HCT116 (cell line): ENCODE data around the gene KIF3C. TPM values are rescaled to one million over a fixed set of nuclear protein-coding genes. Genes with fewer than 3 reads are reported as not detected.

Experiments
- ATAC-seq: fragments of 200-7000 bp; cut with Tn5 transposase; 2 replicates; pipeline ENCODE4 v1.9.1; 2020; ENCODE audit warnings: mild to moderate bottlenecking, moderate library complexity
- BruUV-seq: library from RNA; stranded (reverse); fragments of 400-500 nt; replicated peaks from 2 replicates; lab custom pipeline; 2021; lab: Mats Ljungman, UMichigan
- CTCF ChIA-PET: fragments of 300-600 bp; sonication (Branson Sonifier 250); formaldehyde crosslinking; loops from one replicate; lab custom pipeline; 2021; ENCODE audit warnings: antibody characterized with exemption; lab: Charles Lee
- POLR2A ChIA-PET: fragments of 300-600, 350-600 bp; sonication (Branson Sonifier 250); formaldehyde crosslinking; loops from one replicate; lab custom pipeline; 2021; ENCODE audit warnings: antibody characterized with exemption; lab: Charles Lee
- RAD21 ChIA-PET, 2 experiments: fragments of 300-600 bp; sonication (Branson Sonifier 250); formaldehyde crosslinking; loops; one replicate each; lab custom pipeline; 2023; ENCODE audit warnings: low total read pairs in 2 of 2; ENCODE audit not compliant: uncharacterized antibody in 2 of 2, unreplicated experiment in 2 of 2, low non-redundant PET in 1 of 2; lab: Charles Lee
- DNase-seq: peaks from one replicate; pipeline ENCODE4 v3.0.0-alpha.2; 2010; ENCODE audit warnings: low read depth, low spot score
- H2AFZ ChIP-seq: fragments of 200-600 bp; shearing (Covaris generic), sonication (generic); 2 replicates; pipeline ENCODE4 v1.6.1; 2017; ENCODE audit warnings: low read depth, mixed run types, mixed read lengths, antibody characterized with exemption, low read length; ENCODE audit not compliant: poor library complexity, severe bottlenecking
- H3K27ac ChIP-seq: 2 replicates; pipeline ENCODE4 v1.5.1; 2012; ENCODE audit warnings: low read depth, low read length
- H3K27me3 ChIP-seq: fragments of 200-600 bp; sonication (generic); 2 replicates; pipeline ENCODE4 v1.6.1; 2016; ENCODE audit warnings: mixed run types, low read length, mixed read lengths; ENCODE audit not compliant: insufficient read depth
- H3K36me3 ChIP-seq, 2 experiments: fragments of 200-500 bp in 1 of 2; fragments of 200-600 bp in 1 of 2; sonication (Bioruptor generic) in 1 of 2; sonication (generic) in 1 of 2; 2 replicates each; pipeline versions ENCODE4 v1.5.1 to v1.6.1; 2014 to 2016; ENCODE audit warnings: low read length in 2 of 2, inconsistent platforms in 1 of 2, mixed read lengths in 1 of 2, mixed run types in 1 of 2; ENCODE audit not compliant: insufficient read depth in 2 of 2, control insufficient read depth in 1 of 2
- H3K4me1 ChIP-seq, 2 experiments: fragments of 200-600 bp in 1 of 2; sonication (generic) in 1 of 2; 2 replicates each; pipeline versions ENCODE4 v1.5.1 to v1.6.1; 2012 to 2017; ENCODE audit warnings: low read length in 2 of 2, inconsistent platforms in 1 of 2, mild to moderate bottlenecking in 1 of 2, mixed read lengths in 1 of 2, mixed run types in 1 of 2, moderate library complexity in 1 of 2; ENCODE audit not compliant: insufficient read depth in 2 of 2, control insufficient read depth in 1 of 2
- H3K4me2 ChIP-seq: fragments of 200-600 bp; sonication (generic); 2 replicates; pipeline ENCODE4 v1.6.1; 2017; ENCODE audit warnings: mixed run types, low read length, mixed read lengths
- H3K4me3 ChIP-seq, 2 experiments: fragments of 200-600 bp in 1 of 2; sonication (generic) in 1 of 2; replicated peaks in 1 of 2; 2 replicates each; pipeline ENCODE4 v1.5.1; 2011 to 2016; ENCODE audit warnings: low read length in 2 of 2, control low read depth in 1 of 2, low read depth in 1 of 2, mild to moderate bottlenecking in 1 of 2, mixed read lengths in 1 of 2, mixed run types in 1 of 2
- H3K79me2 ChIP-seq: fragments of 200-600 bp; sonication (generic); 2 replicates; pipeline ENCODE4 v1.6.1; 2017; ENCODE audit warnings: mild to moderate bottlenecking, mixed run types, low read length, moderate library complexity, mixed read lengths; ENCODE audit not compliant: insufficient read depth
- H3K9ac ChIP-seq: fragments of 200-600 bp; sonication (generic); 2 replicates; pipeline ENCODE4 v1.6.1; 2016; ENCODE audit warnings: low read length, mixed read lengths
- H3K9me2 ChIP-seq: fragments of 200-600 bp; sonication (generic), shearing (Covaris generic); 2 replicates; pipeline ENCODE4 v1.6.1; 2017; ENCODE audit warnings: mixed run types, mild to moderate bottlenecking, moderate library complexity; ENCODE audit not compliant: insufficient read depth
- H3K9me3 ChIP-seq, 2 experiments: fragments of 200-500 bp in 1 of 2; fragments of 200-600 bp in 1 of 2; sonication (Bioruptor generic) in 1 of 2; sonication (generic) in 1 of 2; 2 replicates each; pipeline ENCODE4 v1.6.1; 2014 to 2017; ENCODE audit warnings: low read length in 2 of 2, mixed read lengths in 2 of 2, inconsistent platforms in 1 of 2, low read depth in 1 of 2, mild to moderate bottlenecking in 1 of 2, mixed run types in 1 of 2, moderate library complexity in 1 of 2; ENCODE audit not compliant: control insufficient read depth in 1 of 2, insufficient read depth in 1 of 2
- H4K20me1 ChIP-seq: fragments of 200-600 bp; sonication (generic), shearing (Covaris generic); 2 replicates; pipeline ENCODE4 v1.6.1; 2017; ENCODE audit warnings: mixed run types, mild to moderate bottlenecking, moderate library complexity; ENCODE audit not compliant: insufficient read depth
- ATF3 ChIP-seq: IDR thresholded peaks from 2 replicates; pipeline ENCODE4 v1.6.1; 2012
- CBX3 ChIP-seq: IDR thresholded peaks from 2 replicates; pipeline ENCODE4 v1.6.1; 2012; ENCODE audit warnings: low read depth
- CEBPB ChIP-seq: IDR thresholded peaks from 2 replicates; pipeline ENCODE4 v1.6.1; 2012; ENCODE audit warnings: low read depth
- CTCF ChIP-seq, 3 experiments: fragments of 200-600 bp in 1 of 3; sonication (generic) in 1 of 3; IDR thresholded peaks in 2 of 3; conservative IDR thresholded peaks in 1 of 3; 2 replicates each; pipeline ENCODE4 v1.5.1; 2012 to 2017; ENCODE audit warnings: low read depth in 2 of 3, low read length in 2 of 3, antibody characterized with exemption in 1 of 3, borderline replicate concordance in 1 of 3, control low read depth in 1 of 3, mild to moderate bottlenecking in 1 of 3, mixed read lengths in 1 of 3, mixed run types in 1 of 3, moderate library complexity in 1 of 3; ENCODE audit not compliant: insufficient read depth in 1 of 3
- EGR1 ChIP-seq: IDR thresholded peaks from 2 replicates; pipeline ENCODE4 v1.6.1; 2012; ENCODE audit warnings: low read depth
- EZH2phosphoT487 ChIP-seq: fragments of 200-600 bp; IDR thresholded peaks from 2 replicates; pipeline ENCODE4 v1.6.1; 2018; ENCODE audit warnings: antibody characterized with exemption, borderline replicate concordance
- FOSL1 ChIP-seq: IDR thresholded peaks from 2 replicates; pipeline ENCODE4 v1.6.1; 2012; ENCODE audit warnings: low read depth
- POLR2A ChIP-seq: IDR thresholded peaks from 2 replicates; pipeline ENCODE4 v1.7.0; 2011; ENCODE audit warnings: borderline replicate concordance; ENCODE audit not compliant: insufficient read depth, insufficient read length; ENCODE audit errors: extremely low read depth
- POLR2AphosphoS5 ChIP-seq: IDR thresholded peaks from 2 replicates; pipeline ENCODE4 v1.6.1; 2011; ENCODE audit warnings: mild to moderate bottlenecking, low read depth, low read length, moderate library complexity
- RAD21 ChIP-seq: IDR thresholded peaks from 2 replicates; pipeline ENCODE4 v1.6.1; 2012; ENCODE audit warnings: low read depth, mild to moderate bottlenecking
- SIN3A ChIP-seq: IDR thresholded peaks from 2 replicates; pipeline ENCODE4 v1.6.1; 2012; ENCODE audit warnings: low read depth
- YY1 ChIP-seq: IDR thresholded peaks from 2 replicates; pipeline ENCODE4 v1.6.1; 2011; ENCODE audit warnings: low read length, low read depth, moderate library complexity, mild to moderate bottlenecking; ENCODE audit not compliant: insufficient replicate concordance; ENCODE audit errors: extremely low read depth
- ZBTB33 ChIP-seq: IDR thresholded peaks from 2 replicates; pipeline ENCODE4 v1.6.1; 2011; ENCODE audit warnings: mild to moderate bottlenecking, low read length, moderate library complexity; ENCODE audit not compliant: insufficient replicate concordance; ENCODE audit errors: extremely low read depth
- intact Hi-C: fragments of 100-400 bp; cut with micrococcal nuclease; formaldehyde crosslinking; loops from 2 replicates; pipeline ENCODE4 v1.10.0; 2022
- total RNA-seq: library from RNA; stranded (reverse); gene quantifications from one replicate; pipeline ENCODE4 v1.2.1, GENCODE V29; 2021; ENCODE audit not compliant: unreplicated experiment

KIF3C gene
- total RNA-seq, 1 experiment from 2014 or later = 5.4 TPM

- H3K27ac ChIP-seq = no peak overlapping the region
- H3K36me3 ChIP-seq = no peaks in the 10 kb centered on the region
Observed at GRCh38 chr2:25972049-25972823, 10.1 kb downstream of the KIF3C start.

More at GRCh38 chr2:25972049-25972823, 10.1 kb downstream of the KIF3C start:
- ChIA-PET RAD21 (no interaction called here), CTCF (no interaction called here), POLR2A (no interaction called here)
- no peak overlapping the region for H3K4me3 ChIP-seq
- DNase-seq (no peak), ATAC-seq (no peak)
- H3K4me2 ChIP-seq = no peak overlapping the region
- H3K9me3 ChIP-seq = no peaks in the 10 kb centered on the region
- no peak for TF ChIP-seq RAD21
- TF ChIP-seq EGR1 = no peak
- TF ChIP-seq EZH2phosphoT487 = no peak
- no peak for TF ChIP-seq CTCF (IDR thresholded peaks at IDR 0.05 in 2 of 3, conservative IDR thresholded peaks at IDR 0.05 in 1 of 3; ENCODE audit: borderline replicate concordance in 1 of 3, insufficient read depth in 1 of 3, low read depth in 2 of 3, low read length in 2 of 3)
- no peak for TF ChIP-seq POLR2AphosphoS5
- TF ChIP-seq POLR2A = no peak
- TF ChIP-seq FOSL1 = no peak
- no peak for TF ChIP-seq ATF3
- no peak for TF ChIP-seq SIN3A
- TF ChIP-seq CEBPB = no peak
- TF ChIP-seq CBX3 = no peak
- no peak for TF ChIP-seq ZBTB33
- TF ChIP-seq YY1 = no peak
- no peaks in the 10 kb centered on the region for H3K9me2 ChIP-seq
- no peaks in the 10 kb centered on the region for H3K79me2 ChIP-seq
- peaks cover 11 to 33% of the 10 kb centered on the region in 2 experiments for H3K4me1 ChIP-seq
- H2AFZ ChIP-seq = no peak overlapping the region
- no peaks in the 10 kb centered on the region for H3K27me3 ChIP-seq
- no TSS peak for BruUV-seq
- intact Hi-C loops = no loop called here
- H4K20me1 ChIP-seq = no peaks in the 10 kb centered on the region
- no peak overlapping the region for H3K9ac ChIP-seq
